ENCODE measurements around the gene PVALEF.

GRCh38 chr17:81166033-81166492, 756 bp downstream of the PVALEF start, which contains the start of gene AATK:
- TF ChIP-seq CTCF (conservative IDR thresholded peaks at IDR 0.05 in 1 of 2, IDR thresholded peaks at IDR 0.05 in 1 of 2; ENCODE audit: low read depth in 1 of 2, low read length in 2 of 2): no peak
- no peak for TF ChIP-seq EZH2 (IDR thresholded peaks at IDR 0.05; ENCODE audit: low read length, missing control alignments)
